HepG2 (cell line): ENCODE data around the gene ATP2C2. TPM values are rescaled to one million over a fixed set of nuclear protein-coding genes. Genes with fewer than 3 reads are reported as not detected.

Experiments used
- ATAC-seq: fragments of 200-7000 bp; cut with Tn5 transposase; 3 replicates; pipeline ENCODE4 v1.9.1; 2020; ENCODE audit warnings: mild to moderate bottlenecking, moderate library complexity
- Bru-seq: library from RNA; stranded (reverse); fragments of 400-500 nt; gene quantifications from one replicate; lab custom pipeline; 2021; lab: Mats Ljungman, UMichigan
- BruChase-seq, 2 experiments: library from RNA; stranded (reverse); fragments of 400-500 nt; gene quantifications; one replicate each; lab custom pipeline; 2021; lab: Mats Ljungman, UMichigan
- BruUV-seq: library from RNA; stranded (reverse); fragments of 400-500 nt; replicated peaks from 2 replicates; lab custom pipeline; 2021; lab: Mats Ljungman, UMichigan
- CTCF ChIA-PET: fragments of 300-600 bp; formaldehyde crosslinking; extraction: SDS; loops from one replicate; lab custom pipeline; 2021; ENCODE audit warnings: low total read pairs, inconsistent platforms, low intra/inter-chr PET ratio; lab: Yijun Ruan, JAX
- POLR2A ChIA-PET: fragments of 350-600 bp; sonication (Branson Sonifier 250); formaldehyde crosslinking; loops from one replicate; lab custom pipeline; 2020; ENCODE audit warnings: antibody characterized with exemption, inconsistent platforms; lab: Yijun Ruan, JAX
- DNase-seq: peaks from one replicate; pipeline ENCODE4 v3.0.0-alpha.2; 2015; ENCODE audit warnings: low spot score
- FAIRE-seq: peaks from 3 replicates; lab custom pipeline; 2011; peaks lifted over from hg19 to GRCh38; lab: Jason Lieb, UNC
- H2AFZ ChIP-seq: one replicate; pipeline ENCODE4 v1.6.1; 2011; ENCODE audit warnings: low read length, inconsistent platforms
- H3K27ac ChIP-seq: fragments of 300-600 bp; 3 replicates; pipeline ENCODE4 v1.8.0; 2011; ENCODE audit warnings: mixed run types, mild to moderate bottlenecking, mixed read lengths, low read length, inconsistent platforms; ENCODE audit not compliant: insufficient read depth; ENCODE audit errors: extremely low read length
- H3K27me3 ChIP-seq, 2 experiments: fragments of 200-600 bp in 1 of 2; 2 replicates in 1 of 2; 3 replicates in 1 of 2; pipeline versions ENCODE4 v1.6.0 to v1.8.0; 2011; ENCODE audit warnings: low read length in 2 of 2, mild to moderate bottlenecking in 2 of 2, moderate library complexity in 2 of 2, inconsistent platforms in 1 of 2; ENCODE audit not compliant: insufficient read depth in 2 of 2, control insufficient read depth in 1 of 2
- H3K36me3 ChIP-seq, 2 experiments: fragments of 200-600 bp in 1 of 2; replicated peaks in 1 of 2; 2 replicates in 1 of 2; 3 replicates in 1 of 2; pipeline versions ENCODE4 v1.5.1 to v1.8.0; 2011; ENCODE audit warnings: low read length in 2 of 2, inconsistent platforms in 1 of 2; ENCODE audit not compliant: insufficient read depth in 2 of 2, control insufficient read depth in 1 of 2
- H3K4me1 ChIP-seq: 2 replicates; pipeline ENCODE4 v1.5.1; 2012; ENCODE audit warnings: low read length, inconsistent platforms; ENCODE audit not compliant: insufficient read depth
- H3K4me2 ChIP-seq: 2 replicates; pipeline ENCODE4 v1.6.0; 2011; ENCODE audit warnings: low read depth, low read length, inconsistent platforms
- H3K4me3 ChIP-seq, 3 experiments: fragments of 200-600 bp in 1 of 3; sonication (generic), shearing (Covaris generic) in 1 of 3; replicated peaks in 1 of 3; 2 replicates each; pipeline ENCODE4 v1.5.1; 2011 to 2016; ENCODE audit warnings: low read length in 3 of 3, inconsistent platforms in 2 of 3, low read depth in 2 of 3, mild to moderate bottlenecking in 2 of 3, control low read depth in 1 of 3, mixed read lengths in 1 of 3; ENCODE audit not compliant: insufficient read depth in 1 of 3
- H3K79me2 ChIP-seq: one replicate; pipeline ENCODE4 v1.6.1; 2011; ENCODE audit warnings: low read length, inconsistent platforms; ENCODE audit not compliant: insufficient read depth
- H3K9ac ChIP-seq: 2 replicates; pipeline ENCODE4 v1.6.0; 2011; ENCODE audit warnings: mild to moderate bottlenecking, low read depth, low read length, inconsistent platforms; ENCODE audit not compliant: insufficient read depth
- H3K9me3 ChIP-seq: 2 replicates; pipeline ENCODE4 v1.5.1; 2012; ENCODE audit warnings: mild to moderate bottlenecking, low read length
- H4K20me1 ChIP-seq: 2 replicates; pipeline ENCODE4 v1.6.0; 2011; ENCODE audit warnings: inconsistent platforms, mild to moderate bottlenecking, low read length, moderate library complexity; ENCODE audit not compliant: insufficient read depth
- ZBTB44 ChIP-seq: sonication (generic); formaldehyde crosslinking; IDR thresholded peaks from 2 replicates; pipeline ENCODE4 v1.4.0; 2020; ENCODE audit warnings: missing genetic modification reagents
- ZNF629 ChIP-seq: sonication (generic); formaldehyde crosslinking; conservative IDR thresholded peaks from 2 replicates; pipeline ENCODE4 v1.5.0; 2020; ENCODE audit warnings: missing genetic modification reagents
- WGBS: methylation state at CpG from one replicate; pipeline ENCODE4 v1.1.6; 2017; ENCODE audit warnings: low lambda C conversion rate; 5-methylcytosine and 5-hydroxymethylcytosine counted together
- in situ Hi-C: cut with HindIII; loops from 2 replicates; pipeline ENCODE4 v1.10.0; 2017; ENCODE audit warnings: low pct_unique_long_range_greater_than_20kb; ENCODE audit not compliant: extremely low pct_ligation_motif_present
- intact Hi-C: fragments of 100-400 bp; cut with micrococcal nuclease; formaldehyde crosslinking; loops from one replicate; pipeline ENCODE4 v1.10.0; 2022; ENCODE audit not compliant: unreplicated experiment
- long read RNA-seq, 2 experiments: library from RNA in 1 of 2; library from polyadenylated mRNA in 1 of 2; stranded (forward) in 1 of 2; unstranded in 1 of 2; transcript quantifications; one replicate each; pipeline ENCODE4 v2.0.0, GENCODE V29; 2019 to 2022
- polyA minus RNA-seq, 3 experiments: library from RNA; depleted of rRNA, polyadenylated mRNA; stranded (reverse); fragments of >200 nt; gene quantifications; 2 replicates each; pipeline ENCODE4 v1.2.3, GENCODE V29; 2011; ENCODE audit warnings: low replicate concordance in 1 of 3
- polyA plus RNA-seq, 8 experiments: library from polyadenylated mRNA; depleted of rRNA in 3 of 8; stranded (reverse) in 7 of 8; unstranded in 1 of 8; fragments of >200 nt; fragmentation: Illumina TruSeq in 4 of 8; extraction: Trizol in 4 of 8; gene quantifications; 2 replicates each; pipeline versions ENCODE4 v1.2.1 to v1.2.3, GENCODE V29; 2011 to 2016; ENCODE audit warnings: low read depth in 4 of 8, missing spikeins in 1 of 8, mixed read lengths in 1 of 8; ENCODE audit not compliant: insufficient read depth in 1 of 8
- total RNA-seq, 5 experiments: library from RNA; depleted of rRNA; stranded (reverse); fragments of >200 nt; fragmentation: Illumina TruSeq; extraction: Trizol; gene quantifications; 2 replicates each; pipeline ENCODE4 v1.2.3, GENCODE V29; 2016; ENCODE audit warnings: low read depth in 1 of 5

Gene ATP2C2
- total RNA-seq (2016; rRNA removed; fragmentation: Illumina TruSeq; extraction: Trizol) = not detected in 2 replicates
- not detected in 2 replicates for total RNA-seq (2016; cell fraction: cytosol; rRNA removed; fragmentation: Illumina TruSeq; extraction: Trizol; ENCODE audit: low read depth)
- total RNA-seq (2016; cell fraction: insoluble cytoplasmic fraction; rRNA removed; fragmentation: Illumina TruSeq; extraction: Trizol) = not detected in 2 replicates
- total RNA-seq (2016; cell fraction: membrane; rRNA removed; fragmentation: Illumina TruSeq; extraction: Trizol) = not detected in 2 replicates
- not detected in 2 replicates for total RNA-seq (2016; cell fraction: nucleus; rRNA removed; fragmentation: Illumina TruSeq; extraction: Trizol)
- polyA plus RNA-seq (2011; rRNA removed) = 0.05 and 0.07 TPM in 2 replicates
- 0.04 and 0.06 TPM in 2 replicates for polyA plus RNA-seq (2011; cell fraction: cytosol; rRNA removed)
- polyA plus RNA-seq (2011; cell fraction: nucleus; rRNA removed) = 0.29 and 0.54 TPM in 2 replicates
- polyA plus RNA-seq (2012) = 0.12 and 0.41 TPM in 2 replicates
- not detected in 2 replicates for polyA plus RNA-seq (2016; cell fraction: cytosol; fragmentation: Illumina TruSeq; extraction: Trizol; ENCODE audit: low read depth)
- not detected in 2 replicates for polyA plus RNA-seq (2016; cell fraction: insoluble cytoplasmic fraction; fragmentation: Illumina TruSeq; extraction: Trizol; ENCODE audit: low read depth)
- not detected in 2 replicates for polyA plus RNA-seq (2016; cell fraction: membrane; fragmentation: Illumina TruSeq; extraction: Trizol; ENCODE audit: low read depth)
- not detected in 2 replicates for polyA plus RNA-seq (2016; cell fraction: nucleus; fragmentation: Illumina TruSeq; extraction: Trizol; ENCODE audit: insufficient read depth, low read depth)
- polyA minus RNA-seq (2011; rRNA and poly(A)+ RNA removed; ENCODE audit: low replicate concordance) = not detected in 2 replicates
- polyA minus RNA-seq (2011; cell fraction: cytosol; rRNA and poly(A)+ RNA removed) = not detected in 2 replicates
- not detected in 2 replicates for polyA minus RNA-seq (2011; cell fraction: nucleus; rRNA and poly(A)+ RNA removed)
- Bru-seq, nascent RNA = percentile 8 among the genes with signal in this experiment
- BruChase-seq, experiment 1, labeled RNA remaining after a 6-hour chase = percentile 8 among the genes with signal in this experiment
- percentile 5 among the genes with signal in this experiment for BruChase-seq, experiment 2, labeled RNA remaining after a 2-hour chase
- long read RNA-seq, experiment 1 = 0 reads
- long read RNA-seq, experiment 2 = 0 reads

- ChIA-PET CTCF (no interaction called here), POLR2A (no interaction called here)
- intact Hi-C loops (no loop called here), in situ Hi-C loops (no loop called here)
- H3K27ac ChIP-seq = no peak within 1 kb of the TSS
- no peak for ATAC-seq
- BruUV-seq = no TSS peak
- no peak for TF ChIP-seq ZBTB44
- TF ChIP-seq ZNF629 (CRISPR knock-in tag) = peak; percentile 74
- H4K20me1 ChIP-seq = no peaks in the 10 kb centered on the region
- no peak for DNase-seq
- peaks cover 0 to 39% of the 10 kb centered on the region in 2 experiments; a peak in 4 of 5 replicates for H3K27me3 ChIP-seq
- no peak within 1 kb of the TSS for H3K9ac ChIP-seq
- no peak for FAIRE-seq
- H2AFZ ChIP-seq = no peak within 1 kb of the TSS
- no peaks in the 10 kb centered on the region for H3K36me3 ChIP-seq
- H3K9me3 ChIP-seq = no peaks in the 10 kb centered on the region
- H3K4me1 ChIP-seq = peaks cover 17% of the 10 kb centered on the region
- H3K4me2 ChIP-seq = no peak within 1 kb of the TSS
- H3K4me3 ChIP-seq = no peak within 1 kb of the TSS; a peak in 1 of 6 replicates
- no peaks in the 10 kb centered on the region for H3K79me2 ChIP-seq
- WGBS = 41% methylated on average over 34 of the region's 66 CpGs
Measured at GRCh38 chr16:84368308-84368996, at the start of gene ATP2C2. ATP2C2 (plus strand) TSS chr16:84368538; CDS start chr16:84368616, 78 bp downstream.
